Middle frontal gyrus (tissue), 1 donor: Measurements from ENCODE around the gene YEATS4.
"Not testable (repeated sequence)": the region's sequence is repeated elsewhere in the genome, so short reads cannot be mapped to it uniquely, and the experiment has no call there.

Source experiments
- DNase-seq: peaks from one replicate; pipeline ENCODE4 v3.0.0-alpha.2; 2015; ENCODE audit warnings: low spot score; ENCODE audit errors: extremely low spot score

YEATS4 gene

GRCh38 chr12:69359531-69360347 is at the start of gene YEATS4:
YEATS4 (plus strand) TSS chr12:69359743; CDS start chr12:69359973, 230 bp downstream.
- peak; percentile 80 for DNase-seq

DNA sequence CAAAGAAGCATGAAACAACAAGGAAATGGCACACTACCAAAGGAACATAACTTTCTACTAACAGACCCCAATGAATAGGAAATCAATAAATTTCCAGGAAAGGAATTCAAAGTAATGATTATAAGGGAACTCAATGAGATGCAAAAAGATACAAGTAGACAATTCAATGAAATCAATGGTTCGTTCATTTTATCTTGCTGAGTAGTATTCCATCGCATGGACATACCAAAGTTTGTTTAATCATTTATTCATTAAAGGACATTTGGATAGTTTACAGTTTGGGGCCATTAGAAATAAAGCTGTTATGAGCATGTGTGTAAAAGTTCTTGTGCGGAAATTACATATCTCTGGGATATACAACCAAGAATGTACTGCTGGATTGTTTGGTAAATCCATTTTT is 46.3 kb upstream of the YEATS4 start:
- DNase-seq: no peak

GRCh38 chr12:69316784-69317183 is 42.8 kb upstream of the YEATS4 start:
- not testable (repeated sequence) for DNase-seq

- DNase-seq: not testable (repeated sequence)
Measured at GRCh38 chr12:69317233-69317632, 42.3 kb upstream of the YEATS4 start.

- no peak for DNase-seq
Measured at GRCh38 chr12:69318225-69318624, 41.3 kb upstream of the YEATS4 start.

- no peak for DNase-seq
Measured at GRCh38 chr12:69321351-69321750, 38.2 kb upstream of the YEATS4 start.

DNA sequence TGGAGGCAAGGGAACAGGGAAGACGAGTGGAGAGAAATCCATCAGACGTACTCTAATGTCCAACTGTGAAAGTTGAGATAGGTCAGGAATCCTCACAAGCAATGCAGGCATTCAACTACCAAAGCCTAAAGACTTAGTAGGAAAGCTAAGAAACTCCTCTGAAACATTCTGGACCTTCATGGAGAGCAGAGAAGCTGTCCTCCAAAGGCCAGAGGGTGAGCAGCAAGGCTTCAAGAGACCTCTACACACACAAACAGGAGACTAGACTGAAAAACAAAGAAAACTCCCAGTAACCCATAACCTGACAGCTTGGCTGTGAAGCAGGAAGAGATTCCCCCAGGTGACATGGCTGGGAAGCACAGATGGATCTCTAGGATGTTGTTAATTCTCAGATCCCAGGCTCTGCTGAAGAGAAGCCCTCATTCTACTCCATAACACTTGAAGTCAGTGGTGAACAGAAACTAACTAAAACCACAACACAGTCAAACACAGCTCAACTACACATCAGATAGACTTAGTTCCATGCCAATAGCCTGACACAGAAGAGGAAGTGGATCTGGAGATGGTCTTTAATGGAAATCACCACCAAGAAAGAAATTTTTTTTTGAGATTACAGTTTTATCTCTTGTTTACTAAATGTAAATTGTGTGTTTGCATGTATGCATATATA is 34.6 kb upstream of the YEATS4 start:
- DNase-seq: no peak

- DNase-seq: no peak
Measured at GRCh38 chr12:69328426-69328825, 31.1 kb upstream of the YEATS4 start.

DNA sequence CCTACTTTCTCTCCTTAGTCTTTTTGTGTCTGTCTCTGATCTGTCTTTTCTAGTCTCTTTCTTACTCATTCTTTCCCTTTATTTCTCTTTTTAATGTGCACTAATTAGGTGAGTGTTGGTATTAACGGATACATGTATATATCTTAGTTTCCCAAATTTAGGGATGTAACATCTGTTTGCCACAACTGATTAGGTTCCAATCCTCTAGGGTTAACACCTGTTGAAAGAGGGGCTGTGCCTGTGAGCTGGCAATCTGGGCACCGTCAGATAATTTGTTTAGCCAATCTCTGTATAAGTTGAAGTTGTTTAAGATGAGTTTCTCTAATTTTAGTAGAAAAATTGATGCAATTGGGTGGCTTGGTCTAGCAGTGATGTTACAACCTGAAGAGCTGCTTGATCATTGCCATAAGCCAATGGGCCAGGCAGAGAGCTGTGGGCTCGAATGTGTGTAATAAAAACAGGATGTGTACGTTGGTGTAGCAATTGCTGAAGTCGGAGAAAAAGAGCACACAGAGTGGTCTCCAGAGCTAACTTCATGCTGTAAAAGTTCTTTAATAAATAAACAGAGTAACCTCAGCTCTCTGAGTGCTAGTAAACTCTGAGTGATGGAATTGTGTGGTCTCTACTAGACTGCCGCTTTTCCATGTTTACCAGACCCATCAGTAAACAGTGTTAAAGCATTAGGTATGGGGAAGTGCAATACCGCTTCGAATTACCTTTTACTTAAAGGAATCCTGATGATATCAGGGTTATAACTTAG is 29.7 kb upstream of the YEATS4 start:
- no peak for DNase-seq

DNA sequence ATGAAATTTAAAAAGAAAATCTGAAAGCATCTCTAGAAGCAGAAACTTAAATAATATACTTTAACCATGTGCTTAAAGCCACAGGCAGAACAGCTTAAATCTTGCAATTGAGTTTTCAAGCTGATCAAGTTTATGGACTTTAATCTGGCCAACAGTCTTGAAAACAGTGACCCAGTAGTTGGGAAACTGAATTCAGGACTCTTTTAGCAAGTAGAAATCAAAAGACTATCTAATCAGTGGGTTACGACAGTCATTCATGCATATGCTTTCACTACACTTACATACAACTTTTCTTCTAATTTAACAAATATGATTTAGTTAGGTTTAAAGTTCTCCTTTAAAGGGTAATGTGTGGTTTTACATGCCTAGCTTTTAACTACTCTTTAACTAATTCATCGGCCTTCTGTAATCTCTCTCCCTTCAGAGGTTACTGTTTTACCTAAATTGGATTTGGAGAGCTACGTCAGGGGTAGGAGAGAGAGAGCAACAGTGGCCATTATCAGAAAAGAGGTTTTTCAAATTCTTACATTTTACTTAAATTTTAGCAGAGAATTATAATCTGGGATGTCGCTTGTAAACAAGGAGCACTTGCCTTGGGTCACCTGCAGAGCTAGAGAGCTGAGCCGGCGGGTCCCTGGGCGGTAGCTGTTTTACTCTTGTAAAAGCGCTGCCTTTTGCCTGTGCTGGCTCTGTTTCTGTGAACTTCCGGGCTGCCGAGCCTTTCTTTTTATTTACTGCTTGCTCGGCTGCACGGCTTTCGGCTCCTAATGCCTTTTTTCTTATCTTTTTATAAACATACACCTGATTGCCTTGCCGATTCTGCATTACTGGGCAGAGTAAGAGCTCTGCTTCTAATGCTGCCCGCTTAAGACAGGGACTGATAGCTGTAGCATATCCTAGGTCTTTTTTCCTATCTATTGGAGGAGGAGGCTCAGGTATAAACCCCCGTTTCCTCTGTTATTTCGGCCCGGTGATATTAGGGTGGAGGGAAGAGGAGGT is 28.8 kb upstream of the YEATS4 start:
- DNase-seq: no peak

DNA sequence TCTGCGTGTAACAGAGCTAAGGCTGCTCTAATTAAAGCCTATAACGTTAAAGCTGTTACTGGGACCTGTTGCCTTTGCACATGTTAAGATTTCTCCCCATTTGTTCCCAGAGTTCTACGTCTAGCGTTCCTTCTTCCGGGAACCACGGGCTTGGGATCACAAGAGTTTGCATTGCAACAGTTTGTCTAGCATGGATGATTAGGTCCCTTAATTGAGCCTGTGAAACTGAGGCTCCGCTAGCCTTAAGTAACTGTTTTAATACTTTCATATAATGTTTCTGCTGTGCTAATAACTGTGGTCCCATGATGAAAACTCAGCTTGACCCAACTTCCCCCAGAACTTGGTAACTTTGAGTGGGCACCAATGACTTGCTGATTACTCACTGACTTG is 28.0 kb upstream of the YEATS4 start:
- no peak for DNase-seq

DNA sequence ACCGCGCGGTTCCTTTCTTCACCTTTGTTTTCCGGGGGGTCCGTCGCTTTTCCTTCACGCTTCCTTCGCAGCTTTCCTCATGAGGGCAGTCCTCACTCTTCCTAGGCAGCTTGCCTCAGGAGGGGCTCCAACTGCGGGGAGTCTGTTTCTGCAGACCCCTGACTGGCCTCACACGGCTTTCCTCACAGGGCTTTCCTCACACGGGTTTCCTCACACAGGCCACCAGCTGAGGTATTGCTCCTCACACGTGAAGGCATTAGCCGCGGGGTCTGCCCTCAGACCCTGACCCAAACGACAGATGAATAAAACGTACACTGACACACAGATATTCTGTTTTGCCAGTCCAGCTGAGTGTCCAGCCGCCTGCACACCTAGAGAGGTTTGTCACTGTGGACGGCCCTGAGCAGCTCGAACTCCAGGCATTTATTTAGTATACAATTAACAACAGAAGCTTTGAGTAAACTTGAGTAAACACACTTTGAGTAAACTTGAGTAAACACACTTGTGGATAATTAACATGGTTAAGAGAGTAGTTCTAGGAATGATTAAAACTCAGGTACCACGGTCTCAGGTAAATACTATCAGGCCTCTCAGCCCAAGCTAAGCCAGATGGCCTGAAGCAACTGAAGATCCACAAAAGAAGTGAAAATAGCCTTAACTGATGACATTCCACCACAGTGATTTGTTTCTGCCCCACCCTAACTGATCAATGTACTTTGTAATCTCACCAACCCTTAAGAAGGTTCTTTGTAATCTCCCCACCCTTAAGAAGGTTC is 27.4 kb upstream of the YEATS4 start:
- no peak for DNase-seq

DNA sequence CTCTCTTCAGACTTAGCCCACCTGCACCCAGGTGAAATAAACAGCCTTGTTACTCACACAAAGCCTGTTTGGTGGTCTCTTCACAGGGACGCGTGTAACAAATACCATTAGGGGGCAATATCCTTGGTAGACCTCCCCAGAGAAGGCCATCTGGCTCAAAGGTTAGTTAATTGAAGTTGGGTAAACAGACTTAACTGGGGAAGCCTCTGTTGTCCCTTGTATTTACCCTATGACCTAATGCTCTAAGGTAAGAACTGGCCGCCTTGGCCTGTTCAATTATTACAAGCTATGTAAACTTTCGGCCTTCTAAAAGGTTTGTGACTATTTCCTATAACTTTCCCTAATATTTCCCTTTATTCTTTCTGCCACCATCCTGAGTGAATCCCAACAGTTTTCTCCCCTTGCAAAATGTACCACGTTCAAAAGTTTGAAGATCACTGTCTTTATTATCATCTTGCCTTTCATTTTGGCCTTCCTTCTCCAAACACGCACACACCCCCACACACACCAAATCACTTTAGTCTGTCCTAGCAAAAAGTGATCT is 26.7 kb upstream of the YEATS4 start:
- DNase-seq: no peak

GRCh38 chr12:69334158-69334557 is 25.4 kb upstream of the YEATS4 start:
- DNase-seq: no peak

GRCh38 chr12:69337311-69338090 is 22.0 kb upstream of the YEATS4 start:
- no peak for DNase-seq

DNA sequence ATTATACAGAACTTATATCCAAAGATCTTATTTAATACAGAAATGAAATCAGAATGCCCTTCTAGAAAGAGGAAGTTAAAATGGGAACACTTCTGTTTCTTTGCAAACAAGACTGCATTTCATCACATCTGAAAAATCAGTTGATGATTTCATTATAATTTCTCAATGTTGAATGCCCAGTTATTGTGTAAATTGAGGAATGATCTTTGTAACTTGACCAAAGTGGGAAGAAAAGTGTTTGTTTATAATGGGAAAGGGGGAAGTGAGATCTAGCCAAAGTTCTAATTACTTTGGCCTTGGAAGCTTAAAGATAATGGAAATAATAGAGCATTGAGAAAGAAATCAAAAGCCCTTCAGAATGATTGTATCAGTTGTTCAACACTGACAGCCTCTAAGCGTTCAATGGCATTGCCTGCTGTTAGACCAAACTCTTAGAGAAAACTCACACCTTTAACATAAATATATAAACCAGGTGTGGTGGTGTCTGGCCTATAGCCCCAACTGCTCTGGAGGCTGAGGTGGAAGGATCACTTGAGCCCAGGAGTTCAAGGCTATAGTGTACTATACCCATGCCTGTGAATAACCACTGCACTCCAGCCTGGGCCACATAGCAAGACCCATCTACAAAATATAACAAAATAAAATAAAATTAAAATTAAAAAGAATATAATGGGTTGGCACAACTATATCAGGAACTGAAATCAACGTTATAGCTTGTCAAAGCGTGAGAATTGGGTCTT is 21.3 kb upstream of the YEATS4 start:
- DNase-seq: no peak

DNA sequence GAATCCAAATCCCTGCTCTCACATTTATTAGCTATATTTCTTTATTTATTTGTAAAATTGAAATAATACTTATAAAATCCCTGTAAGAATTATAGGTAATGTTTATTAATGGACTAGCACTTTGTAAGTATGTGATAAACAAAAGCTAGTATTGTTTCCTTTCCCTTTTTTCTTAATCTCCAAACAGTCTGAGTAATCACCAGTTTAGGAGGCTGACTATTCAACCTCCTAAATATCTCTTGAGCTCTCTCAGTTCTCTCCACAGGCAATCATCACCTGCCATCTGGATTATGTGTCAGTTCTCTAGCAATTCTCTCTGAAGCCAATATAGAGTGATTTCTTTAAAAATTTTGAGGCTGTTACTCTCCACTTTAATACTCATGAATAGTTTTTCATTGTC is 20.6 kb upstream of the YEATS4 start:
- DNase-seq: no peak

DNA sequence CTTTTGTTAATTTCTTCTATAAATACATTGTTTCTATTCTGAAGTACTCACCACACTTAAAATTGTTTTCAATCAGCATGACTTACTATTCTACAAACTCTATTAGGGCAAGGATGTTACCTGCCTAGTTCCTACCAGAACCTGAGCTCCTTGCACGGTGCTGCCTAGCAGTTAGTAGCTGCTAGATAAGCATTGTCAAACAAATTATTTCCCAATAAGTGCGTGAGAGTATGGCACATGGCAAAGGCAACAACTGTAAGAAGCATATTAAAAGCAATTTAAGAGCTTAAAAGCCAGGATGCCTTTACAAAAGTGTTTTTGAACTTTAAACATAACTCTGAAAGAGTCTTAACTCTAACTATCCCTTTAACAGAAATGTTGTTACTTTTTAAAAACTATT is 19.5 kb upstream of the YEATS4 start:
- DNase-seq: no peak
